Fibroblast of the aortic adventitia (primary cell): ENCODE measurements around the gene PARVG. TPM values are rescaled to one million over a fixed set of nuclear protein-coding genes. Genes with fewer than 3 reads are reported as not detected.

Source experiments
- DNase-seq: peaks from one replicate; pipeline ENCODE4 v3.0.0-alpha.2; 2010; ENCODE audit warnings: low read depth
- H3K4me3 ChIP-seq: 2 replicates; pipeline ENCODE4 v1.5.1; 2011; ENCODE audit warnings: low read depth, mild to moderate bottlenecking, control low read depth, low read length, moderate library complexity
- CTCF ChIP-seq: IDR thresholded peaks from 2 replicates; pipeline ENCODE4 v1.5.1; 2011; ENCODE audit warnings: mild to moderate bottlenecking, low read length, control low read depth, inconsistent platforms; ENCODE audit not compliant: insufficient read depth
- total RNA-seq: library from RNA; depleted of rRNA; stranded (reverse); fragments of >200 nt; gene quantifications from 2 replicates; pipeline ENCODE4 v1.2.3, GENCODE V29; 2012; ENCODE audit warnings: low replicate concordance

The PARVG gene
- total RNA-seq, 1 donor, result not detected

DNA sequence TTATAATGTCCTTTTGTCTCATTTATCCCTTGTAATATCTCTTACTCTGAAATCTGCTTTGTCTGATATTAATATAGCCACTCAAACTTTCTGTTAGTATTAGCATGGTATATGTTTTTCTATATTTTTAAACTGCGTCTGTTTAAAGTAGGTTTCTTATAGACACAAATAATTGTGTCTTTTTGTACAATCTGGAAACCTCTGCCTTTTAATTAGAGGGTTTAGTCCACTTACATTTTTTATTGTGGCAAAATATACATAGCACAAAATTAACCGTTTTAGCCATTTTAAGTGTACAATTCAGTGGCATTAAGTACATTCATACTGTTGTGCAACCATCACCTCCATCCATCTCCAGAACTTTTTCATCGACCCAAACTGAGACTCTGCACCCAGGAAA, 28.6 kb downstream of the PARVG start:
- H3K4me3 ChIP-seq, result no peak overlapping the region
- DNase-seq, result no peak
- no peak for TF ChIP-seq CTCF

DNA sequence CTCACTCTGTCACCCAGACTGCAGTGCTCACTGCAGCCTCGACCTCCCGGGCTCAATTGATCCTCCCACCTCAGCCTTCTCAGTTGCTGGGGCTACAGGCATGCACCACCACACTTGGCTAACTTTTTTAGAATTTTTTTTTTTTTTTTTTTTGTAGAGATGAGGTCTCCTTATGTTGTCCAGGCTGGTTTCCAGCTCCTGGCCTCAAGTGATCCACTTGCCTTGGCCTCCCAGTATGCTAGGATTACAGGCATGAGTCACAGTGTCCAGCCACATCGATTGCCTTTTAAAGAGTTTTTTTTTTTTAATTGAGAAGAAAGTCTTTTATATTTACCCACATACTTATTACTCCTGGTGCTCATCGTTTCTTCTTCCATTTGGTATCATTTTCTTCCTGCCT, 30.0 kb downstream of the PARVG start:
- H3K4me3 ChIP-seq, result no peak overlapping the region
- peak; percentile 73 for DNase-seq
- TF ChIP-seq CTCF, result no peak

- DNase-seq, result peak; percentile 20
- no peak overlapping the region for H3K4me3 ChIP-seq
- no peak for TF ChIP-seq CTCF
Observed at GRCh38 chr22:44211256-44211945, 30.7 kb downstream of the PARVG start.

DNA sequence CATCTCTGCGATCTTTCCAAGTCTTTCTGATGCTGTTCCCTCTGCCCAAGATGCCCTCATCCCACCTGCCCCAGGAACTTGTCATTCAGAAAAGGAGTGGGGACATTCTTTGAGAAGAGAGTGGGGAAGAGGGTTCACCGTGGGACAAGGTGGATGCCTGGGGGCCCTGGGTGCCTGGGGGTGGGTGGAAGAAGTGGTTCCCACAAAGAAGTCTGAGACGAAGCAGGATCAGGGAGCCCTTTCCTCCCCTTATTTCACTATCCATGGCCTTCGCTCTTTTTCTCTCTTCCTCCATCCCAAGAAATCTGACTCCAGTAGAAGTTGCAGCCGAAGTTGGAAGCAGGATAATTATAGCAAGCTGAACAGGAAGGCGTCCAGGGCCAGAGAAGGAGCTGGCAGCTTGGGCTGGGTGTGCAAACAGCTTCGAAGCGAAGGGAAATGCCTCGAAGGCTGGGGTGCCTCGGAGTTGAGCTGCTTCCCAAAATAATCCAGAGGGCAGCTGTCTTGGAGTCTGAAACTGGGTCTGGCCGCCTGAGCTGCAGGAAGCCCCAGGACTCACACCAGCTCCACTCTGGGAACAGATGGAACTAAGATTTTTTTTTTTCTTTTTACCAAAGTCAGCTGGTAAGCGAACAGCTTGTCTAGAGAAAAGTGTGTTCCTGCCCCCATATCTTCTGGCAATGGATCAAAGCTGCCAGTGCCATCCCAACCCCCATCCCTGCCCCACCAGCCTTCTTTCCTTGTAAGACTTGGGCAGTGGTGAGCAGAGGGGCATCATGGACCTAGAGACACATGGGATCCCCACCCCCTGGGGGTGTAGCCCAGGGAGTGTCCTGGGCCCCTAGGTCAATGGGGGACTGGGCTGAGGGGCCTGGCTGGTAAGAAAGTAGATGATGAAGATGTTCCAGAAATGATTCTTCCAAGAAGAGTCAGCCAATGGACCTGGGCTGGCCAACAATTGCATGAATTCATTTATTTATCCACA, 31.5 kb downstream of the PARVG start:
- TF ChIP-seq CTCF, result no peak
- DNase-seq, result peak; percentile 81
- H3K4me3 ChIP-seq, result no peak overlapping the region

GRCh38 chr22:44212936-44213335, 32.2 kb downstream of the PARVG start:
- no peak for TF ChIP-seq CTCF
- DNase-seq, result no peak
- no peak overlapping the region for H3K4me3 ChIP-seq

- TF ChIP-seq CTCF, result no peak
- no peak overlapping the region for H3K4me3 ChIP-seq
- DNase-seq, result no peak
Observed at GRCh38 chr22:44213489-44214043, 32.8 kb downstream of the PARVG start.
